ENCODE measurements around the gene MUC4. TPM values are rescaled to one million over a fixed set of nuclear protein-coding genes. Genes with fewer than 3 reads are reported as not detected.
"Not testable (repeated sequence)": the region's sequence is repeated elsewhere in the genome, so short reads cannot be mapped to it uniquely, and the experiment has no call there.

MUC4 gene
- total RNA-seq, 1 donor from 2014 or later, result 1.1 TPM

- H3K4me1 ChIP-seq, result no peaks in the 10 kb centered on the region
- H3K9me3 ChIP-seq, result no peaks in the 10 kb centered on the region
- ATAC-seq, result no peak
- H3K4me3 ChIP-seq, result no peak overlapping the region
- DNase-seq, result no peak
- TF ChIP-seq, protein P1, sequence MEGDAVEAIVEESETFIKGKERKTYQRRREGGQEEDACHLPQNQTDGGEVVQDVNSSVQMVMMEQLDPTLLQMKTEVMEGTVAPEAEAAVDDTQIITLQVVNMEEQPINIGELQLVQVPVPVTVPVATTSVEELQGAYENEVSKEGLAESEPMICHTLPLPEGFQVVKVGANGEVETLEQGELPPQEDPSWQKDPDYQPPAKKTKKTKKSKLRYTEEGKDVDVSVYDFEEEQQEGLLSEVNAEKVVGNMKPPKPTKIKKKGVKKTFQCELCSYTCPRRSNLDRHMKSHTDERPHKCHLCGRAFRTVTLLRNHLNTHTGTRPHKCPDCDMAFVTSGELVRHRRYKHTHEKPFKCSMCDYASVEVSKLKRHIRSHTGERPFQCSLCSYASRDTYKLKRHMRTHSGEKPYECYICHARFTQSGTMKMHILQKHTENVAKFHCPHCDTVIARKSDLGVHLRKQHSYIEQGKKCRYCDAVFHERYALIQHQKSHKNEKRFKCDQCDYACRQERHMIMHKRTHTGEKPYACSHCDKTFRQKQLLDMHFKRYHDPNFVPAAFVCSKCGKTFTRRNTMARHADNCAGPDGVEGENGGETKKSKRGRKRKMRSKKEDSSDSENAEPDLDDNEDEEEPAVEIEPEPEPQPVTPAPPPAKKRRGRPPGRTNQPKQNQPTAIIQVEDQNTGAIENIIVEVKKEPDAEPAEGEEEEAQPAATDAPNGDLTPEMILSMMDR (IDR thresholded peaks at IDR 0.05), result no peak
- H3K27ac ChIP-seq, result peak overlapping the region; percentile 45
- intact Hi-C loops (cut with DNase I), result no loop called here
- H3K27me3 ChIP-seq, result no peaks in the 10 kb centered on the region
- peaks cover 26% of the 10 kb centered on the region for H3K36me3 ChIP-seq
These were observed 74.8 kb downstream of the MUC4 start for GRCh38 chr3:195736866-195737490.

GRCh38 chr3:195735036-195735695 is 76.6 kb downstream of the MUC4 start:
- Histone ChIP-seq H3K9me3 (no peaks in the 10 kb centered on the region), H3K36me3 (peaks cover 36% of the 10 kb centered on the region), H3K27ac (no peak overlapping the region), H3K4me3 (no peak overlapping the region), H3K4me1 (no peaks in the 10 kb centered on the region), H3K27me3 (no peaks in the 10 kb centered on the region)
- TF ChIP-seq, protein P1 (IDR thresholded peaks at IDR 0.05), result no peak
- intact Hi-C loops (cut with DNase I), result no loop called here
- DNase-seq (no peak), ATAC-seq (no peak)

DNA sequence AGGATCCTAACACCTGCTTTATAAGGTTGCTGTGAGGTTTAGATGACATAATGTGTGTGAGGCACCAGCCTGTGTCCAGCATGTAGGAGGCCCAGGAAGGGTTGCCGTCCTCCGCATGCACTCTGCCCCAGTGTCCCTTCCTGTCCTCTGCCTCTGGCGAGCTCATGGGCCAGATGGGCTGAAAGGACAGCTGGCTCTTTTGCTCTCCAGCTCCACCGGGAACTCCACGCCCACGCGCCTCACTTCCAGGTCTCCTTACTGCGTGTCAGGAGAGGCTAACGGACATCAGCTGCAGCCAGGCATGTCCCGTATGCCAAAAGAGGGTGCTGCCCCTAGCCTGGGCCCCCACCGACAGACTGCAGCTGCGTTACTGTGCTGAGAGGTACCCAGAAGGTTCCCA is 78.8 kb downstream of the MUC4 start:
- no peaks in the 10 kb centered on the region for H3K9me3 ChIP-seq
- H3K4me1 ChIP-seq, result no peaks in the 10 kb centered on the region
- intact Hi-C loops (cut with DNase I), result no loop called here
- H3K27me3 ChIP-seq, result no peaks in the 10 kb centered on the region
- ATAC-seq (no peak), DNase-seq (no peak)
- H3K36me3 ChIP-seq, result peaks cover 40% of the 10 kb centered on the region
- no peak overlapping the region for H3K4me3 ChIP-seq
- H3K27ac ChIP-seq, result no peak overlapping the region
- TF ChIP-seq, protein P1 (IDR thresholded peaks at IDR 0.05), result no peak

- TF ChIP-seq, protein P1 (IDR thresholded peaks at IDR 0.05), result no peak
- Histone ChIP-seq H3K36me3 (peaks cover 40% of the 10 kb centered on the region), H3K9me3 (no peaks in the 10 kb centered on the region), H3K27ac (no peak overlapping the region), H3K4me3 (no peak overlapping the region), H3K27me3 (no peaks in the 10 kb centered on the region), H3K4me1 (no peaks in the 10 kb centered on the region)
- DNase-seq (no peak), ATAC-seq (peak; percentile 14)
- intact Hi-C loops (cut with DNase I), result no loop called here
These were observed 80.3 kb downstream of the MUC4 start for GRCh38 chr3:195731356-195731905.

DNA sequence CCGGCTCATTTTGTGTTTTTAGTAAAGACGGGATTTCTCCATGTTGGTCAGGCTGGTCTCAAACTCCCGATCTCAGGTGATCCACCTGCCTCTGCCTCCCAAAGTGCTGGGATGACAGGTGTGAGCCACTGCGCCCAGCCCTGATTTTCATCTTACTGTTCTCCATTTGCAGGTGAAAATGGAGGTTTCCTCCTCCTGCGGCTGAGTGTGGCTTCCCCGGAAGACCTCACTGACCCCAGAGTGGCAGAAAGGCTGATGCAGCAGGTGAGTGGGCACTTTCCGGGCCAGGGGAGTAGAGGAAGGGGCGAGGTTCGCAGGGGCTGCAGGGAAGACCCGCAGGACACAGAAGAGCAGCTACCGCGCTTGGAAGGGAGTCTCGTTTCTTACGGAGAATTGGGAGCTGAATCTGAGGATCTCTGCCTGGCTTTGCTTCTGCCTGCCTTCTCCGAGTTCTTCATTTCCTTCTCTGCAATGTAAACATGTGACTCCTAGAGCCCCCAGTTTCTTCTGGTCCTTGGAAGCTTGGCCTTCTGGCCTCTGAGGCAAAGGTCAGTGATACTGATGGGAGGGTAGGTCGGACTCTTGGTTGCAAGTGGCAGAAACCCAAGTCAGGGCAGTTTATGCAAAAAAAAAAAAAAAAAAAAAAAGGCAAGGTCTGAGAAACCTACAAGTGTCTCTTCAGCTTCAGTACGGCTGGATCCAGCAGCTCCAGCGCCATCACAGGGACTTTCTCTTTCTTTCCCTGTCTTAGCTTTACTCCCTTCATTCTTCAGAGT is 82.1 kb downstream of the MUC4 start:
- Histone ChIP-seq H3K36me3 (peaks cover 32% of the 10 kb centered on the region), H3K4me1 (no peaks in the 10 kb centered on the region), H3K27me3 (no peaks in the 10 kb centered on the region), H3K4me3 (no peak overlapping the region), H3K27ac (no peak overlapping the region), H3K9me3 (no peaks in the 10 kb centered on the region)
- TF ChIP-seq, protein P1 (IDR thresholded peaks at IDR 0.05), result no peak
- ATAC-seq (no peak), DNase-seq (no peak)
- intact Hi-C loops (cut with DNase I), result no loop called here

DNA sequence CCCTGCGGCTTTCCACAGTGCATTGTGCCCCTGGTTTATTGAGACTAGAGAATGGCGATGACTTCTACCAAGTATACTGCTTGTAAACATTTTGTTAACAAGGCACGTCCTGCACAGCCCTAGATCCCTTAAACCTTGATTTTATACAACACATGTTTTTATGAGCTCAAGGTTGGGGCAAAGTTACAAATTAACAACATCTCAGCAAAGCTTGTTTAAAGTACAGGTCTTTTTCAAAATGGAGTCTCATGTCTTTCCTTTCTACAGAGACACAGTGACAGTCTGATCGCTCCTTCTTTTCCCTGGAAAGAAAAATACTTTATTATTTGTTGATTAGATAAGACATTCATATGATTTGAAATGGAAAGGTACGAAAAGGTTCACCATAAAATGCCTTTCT is 82.9 kb downstream of the MUC4 start:
- ATAC-seq; H3K4me3 ChIP-seq; intact Hi-C loops (cut with DNase I); H3K9me3 ChIP-seq; DNase-seq; H3K27ac ChIP-seq; H3K4me1 ChIP-seq; H3K27me3 ChIP-seq: not testable (repeated sequence)
- H3K36me3 ChIP-seq, result peaks cover 26% of the 10 kb centered on the region
